ENCODE measurements around the gene VGLL3.
"Not testable (repeated sequence)": the region's sequence is repeated elsewhere in the genome, so short reads cannot be mapped to it uniquely, and the experiment has no call there.

VGLL3 gene

GRCh38 chr3:86989006-86989405, 1.9 kb downstream of the VGLL3 start:
- DNase-seq: no peak

- no peak for DNase-seq
Measured at GRCh38 chr3:86988235-86988634, 2.7 kb downstream of the VGLL3 start.

- no peak for DNase-seq
Measured at GRCh38 chr3:86987421-86987715, 3.6 kb downstream of the VGLL3 start.

GRCh38 chr3:86986671-86987420, 4.1 kb downstream of the VGLL3 start:
- no peak for DNase-seq

- DNase-seq: no peak
Measured at GRCh38 chr3:86985181-86985826, 5.6 kb downstream of the VGLL3 start.

- no peak for DNase-seq
Measured at GRCh38 chr3:86984271-86984670, 6.7 kb downstream of the VGLL3 start.

GRCh38 chr3:86982883-86983282, 8.1 kb downstream of the VGLL3 start:
- DNase-seq: no peak

- DNase-seq: no peak
Measured at GRCh38 chr3:86978111-86978551, 12.8 kb downstream of the VGLL3 start.

GRCh38 chr3:86976219-86976618, 14.7 kb downstream of the VGLL3 start:
- no peak for DNase-seq

GRCh38 chr3:86974177-86974576, 16.8 kb downstream of the VGLL3 start:
- not testable (repeated sequence) for DNase-seq

- no peak for DNase-seq
Measured at GRCh38 chr3:86973440-86973839, 17.5 kb downstream of the VGLL3 start.

GRCh38 chr3:86969500-86970189, 21.3 kb downstream of the VGLL3 start:
- no peak for DNase-seq

GRCh38 chr3:86968244-86968932, 22.6 kb downstream of the VGLL3 start:
- DNase-seq: no peak

- no peak for DNase-seq
Measured at GRCh38 chr3:86967062-86967461, 23.9 kb downstream of the VGLL3 start.

GRCh38 chr3:86965166-86965565, 25.8 kb downstream of the VGLL3 start:
- no peak for DNase-seq

GRCh38 chr3:86963611-86964010, 27.3 kb downstream of the VGLL3 start:
- no peak for DNase-seq

- DNase-seq: no peak
Measured at GRCh38 chr3:86961297-86961696, 29.7 kb downstream of the VGLL3 start.

GRCh38 chr3:86960550-86960949, 30.4 kb downstream of the VGLL3 start:
- no peak for DNase-seq

- no peak for DNase-seq
Measured at GRCh38 chr3:86958534-86958933, 32.4 kb downstream of the VGLL3 start.

GRCh38 chr3:86954747-86955146, 36.2 kb downstream of the VGLL3 start:
- no peak for DNase-seq

GRCh38 chr3:86954226-86954625, 36.7 kb downstream of the VGLL3 start:
- DNase-seq: no peak

GRCh38 chr3:86951322-86951721, 39.6 kb downstream of the VGLL3 start:
- no peak for DNase-seq

GRCh38 chr3:86950717-86951116, 40.2 kb downstream of the VGLL3 start:
- DNase-seq: no peak

- DNase-seq: no peak
Measured at GRCh38 chr3:86949850-86950249, 41.1 kb downstream of the VGLL3 start.

All from NCI-H1092 treated with DMSO at 0.1 percent for 48 hours (cell line).